NCI-H1048 (cell line): ENCODE data around the gene SERPINB8.
"Not testable (repeated sequence)": the region's sequence is repeated elsewhere in the genome, so short reads cannot be mapped to it uniquely, and the experiment has no call there.

Experiments used
- DNase-seq: peaks from one replicate; lab custom pipeline; 2025; lab: John Stamatoyannopoulos, UW

The SERPINB8 gene, protein sequence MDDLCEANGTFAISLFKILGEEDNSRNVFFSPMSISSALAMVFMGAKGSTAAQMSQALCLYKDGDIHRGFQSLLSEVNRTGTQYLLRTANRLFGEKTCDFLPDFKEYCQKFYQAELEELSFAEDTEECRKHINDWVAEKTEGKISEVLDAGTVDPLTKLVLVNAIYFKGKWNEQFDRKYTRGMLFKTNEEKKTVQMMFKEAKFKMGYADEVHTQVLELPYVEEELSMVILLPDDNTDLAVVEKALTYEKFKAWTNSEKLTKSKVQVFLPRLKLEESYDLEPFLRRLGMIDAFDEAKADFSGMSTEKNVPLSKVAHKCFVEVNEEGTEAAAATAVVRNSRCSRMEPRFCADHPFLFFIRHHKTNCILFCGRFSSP

DNA sequence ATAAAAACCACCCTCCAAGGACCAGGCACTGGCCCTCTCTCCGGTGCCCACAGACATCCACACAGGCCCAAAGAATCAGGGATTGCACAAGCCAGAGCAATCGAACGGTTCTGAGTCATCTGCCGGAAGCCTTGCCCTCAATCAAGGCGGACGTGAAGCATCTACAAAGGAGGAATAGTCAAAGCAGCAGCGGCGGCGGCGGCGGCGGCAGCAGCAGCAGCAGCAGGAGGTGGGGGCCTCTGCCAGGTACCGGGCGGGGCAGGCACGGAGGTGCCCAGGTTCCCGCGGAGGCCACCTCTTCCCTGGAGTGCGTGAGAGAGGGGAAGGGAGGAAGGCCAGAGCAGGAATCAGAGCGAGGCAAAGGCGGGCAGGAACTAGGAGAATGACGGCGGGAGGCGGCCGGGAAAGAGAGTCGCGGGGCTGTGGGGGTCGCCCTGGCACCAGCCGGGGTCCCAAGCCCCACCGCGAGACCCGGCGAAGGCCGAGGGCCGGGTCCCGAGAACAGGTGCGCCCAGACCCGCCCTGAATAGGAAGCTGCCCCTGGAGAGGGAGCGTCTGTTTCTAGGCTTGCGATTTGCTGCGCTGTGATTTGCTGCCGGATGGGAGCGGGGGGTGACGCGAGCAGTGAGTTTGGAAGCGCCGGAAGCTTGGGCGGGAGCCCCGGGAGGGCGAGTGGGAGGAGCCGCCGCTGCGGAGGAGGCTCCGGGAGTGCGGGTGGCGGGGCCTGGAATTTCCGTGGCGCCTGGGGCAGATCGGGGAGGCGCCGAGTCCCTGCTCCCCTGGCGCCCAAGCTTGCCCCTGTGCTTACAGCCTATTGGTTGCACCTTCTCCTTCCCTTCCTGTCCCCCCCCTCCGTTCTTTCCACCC lies at the start of gene SERPINB8:
TSS of gene SERPINB8 (plus strand) at position 140 of the 867 bp plus-strand sequence. CDS start 8,228 bp downstream, outside the sequence.
- DNase-seq = peak; percentile 91

DNA sequence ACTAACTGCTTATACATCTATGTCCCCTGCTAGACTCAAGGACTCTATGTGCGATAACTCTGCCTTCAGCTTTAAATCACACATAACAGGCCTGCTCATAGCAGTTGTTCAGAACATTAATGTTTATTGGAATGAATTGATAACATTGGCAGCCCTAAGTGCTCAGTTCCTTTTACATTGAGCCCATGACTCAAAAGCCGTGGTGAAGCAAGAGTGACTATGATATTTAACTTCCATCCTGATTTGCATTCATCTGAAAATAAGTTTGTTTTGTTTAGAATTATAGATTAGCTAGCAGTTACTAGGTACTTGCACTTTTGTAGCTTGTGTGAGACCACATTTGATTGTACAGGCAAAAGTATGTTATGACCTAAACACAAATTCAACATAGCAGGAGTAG lies 47.8 kb upstream of the SERPINB8 start:
- no peak for DNase-seq

DNA sequence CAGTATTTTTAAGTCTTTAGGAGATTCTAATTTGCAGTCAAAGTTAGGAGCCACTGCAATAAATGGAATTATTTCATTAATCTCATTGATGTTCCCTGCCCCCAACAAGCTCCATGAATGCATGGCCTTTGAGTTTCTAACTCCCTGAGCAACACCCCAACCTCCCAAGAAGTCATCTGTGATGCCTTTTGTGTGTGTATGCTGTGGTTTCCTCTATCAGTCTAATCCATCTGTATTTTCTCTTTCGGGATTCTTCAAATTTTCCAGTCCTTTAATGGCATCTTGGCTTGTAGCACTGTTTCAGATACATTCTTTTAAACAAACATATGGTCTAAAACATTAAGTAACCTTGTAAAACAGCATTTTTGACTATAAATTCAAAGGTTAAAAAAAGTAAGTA lies 45.3 kb upstream of the SERPINB8 start:
- no peak for DNase-seq

GRCh38 chr18:63928331-63928730 lies 41.5 kb upstream of the SERPINB8 start:
- no peak for DNase-seq

GRCh38 chr18:63929369-63929768 lies 40.5 kb upstream of the SERPINB8 start:
- not testable (repeated sequence) for DNase-seq

- DNase-seq = no peak
Observed at GRCh38 chr18:63930773-63931354, 39.0 kb upstream of the SERPINB8 start.

GRCh38 chr18:63936156-63936931 lies 33.5 kb upstream of the SERPINB8 start:
- DNase-seq = peak; percentile 3

- DNase-seq = no peak
Observed at GRCh38 chr18:63936932-63937393, 32.9 kb upstream of the SERPINB8 start.

DNA sequence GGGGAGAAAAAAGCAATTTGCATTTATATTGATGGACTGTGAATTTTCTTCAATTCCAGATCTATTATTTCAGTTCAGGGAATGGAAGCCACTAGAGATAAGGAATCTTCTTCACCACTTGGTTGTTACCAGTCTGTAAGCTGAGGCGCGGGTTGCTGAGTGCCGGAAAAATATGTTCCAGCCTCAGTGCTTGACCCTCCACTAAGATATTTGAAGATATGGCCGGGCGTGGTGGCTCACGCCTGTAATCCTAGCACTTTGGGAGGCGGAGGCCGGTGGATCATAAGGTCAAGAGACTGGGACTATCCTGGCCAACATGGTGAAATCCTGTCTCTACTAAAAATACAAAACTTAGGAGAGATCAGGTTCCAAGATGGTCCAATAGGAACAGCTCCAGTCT lies 29.9 kb upstream of the SERPINB8 start:
- DNase-seq = no peak

DNA sequence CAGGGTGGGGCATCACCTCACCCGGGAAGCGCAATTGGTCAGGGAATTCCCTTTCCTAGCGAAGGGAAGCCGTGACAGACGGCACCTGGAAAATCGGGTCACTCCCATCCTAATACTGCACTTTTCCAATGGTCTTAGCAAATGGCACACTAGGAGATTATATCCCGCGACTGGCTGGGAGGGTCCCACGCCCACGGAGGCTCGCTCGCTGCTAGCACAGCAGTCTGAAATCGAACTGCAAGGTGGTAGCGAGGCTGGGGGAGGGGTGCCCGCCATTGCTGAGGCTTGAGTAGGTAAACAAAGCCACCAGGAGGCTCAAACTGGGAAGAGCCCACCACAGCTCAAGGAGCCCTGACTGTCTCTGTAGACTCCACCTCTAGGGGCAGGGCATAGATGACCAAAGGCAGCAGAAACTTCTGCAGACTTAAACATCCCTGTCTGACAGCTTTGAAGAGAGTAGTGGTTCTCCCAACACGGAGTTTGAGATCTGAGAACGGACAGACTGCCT lies 29.3 kb upstream of the SERPINB8 start:
- DNase-seq = not testable (repeated sequence)

- no peak for DNase-seq
Observed at GRCh38 chr18:63947051-63947790, 22.7 kb upstream of the SERPINB8 start.

DNA sequence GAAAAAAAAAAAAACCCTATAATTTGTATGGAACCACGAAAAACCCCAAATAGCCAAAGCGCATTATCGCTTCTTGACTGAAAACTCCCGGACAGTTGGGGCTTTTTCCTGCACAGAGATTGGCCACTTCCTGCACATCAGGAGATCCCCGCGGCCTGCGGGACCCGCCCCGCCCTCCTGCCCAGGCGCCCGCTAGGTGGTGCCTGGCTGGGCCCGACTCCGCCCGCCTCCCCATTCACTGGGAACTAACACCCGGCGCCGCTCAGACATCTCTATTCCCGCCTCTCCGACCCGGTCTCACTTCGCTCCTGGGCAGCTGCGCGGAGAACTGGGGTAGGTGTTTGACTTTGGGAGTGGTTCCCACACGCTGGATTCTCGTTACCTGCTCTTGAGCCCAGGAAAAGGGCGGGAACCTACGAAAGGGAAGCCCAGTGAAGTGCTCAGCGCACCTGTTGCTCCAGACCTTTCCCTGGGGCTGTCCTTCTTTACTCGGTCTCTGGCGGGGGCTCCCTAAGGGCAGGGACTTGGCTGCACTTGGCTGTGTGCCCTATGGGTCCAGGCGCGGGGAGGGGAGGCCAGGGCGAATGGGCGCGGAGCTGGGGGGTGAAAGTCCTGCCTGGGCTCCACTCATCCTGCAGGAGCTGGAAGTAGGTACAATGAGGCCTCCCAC lies 20.7 kb upstream of the SERPINB8 start, which contains the start of gene HMSD:
TSS of gene HMSD (plus strand) at position 234 of the 670 bp plus-strand sequence. CDS start 4,155 bp downstream, outside the sequence.
- DNase-seq = peak; percentile 35

DNA sequence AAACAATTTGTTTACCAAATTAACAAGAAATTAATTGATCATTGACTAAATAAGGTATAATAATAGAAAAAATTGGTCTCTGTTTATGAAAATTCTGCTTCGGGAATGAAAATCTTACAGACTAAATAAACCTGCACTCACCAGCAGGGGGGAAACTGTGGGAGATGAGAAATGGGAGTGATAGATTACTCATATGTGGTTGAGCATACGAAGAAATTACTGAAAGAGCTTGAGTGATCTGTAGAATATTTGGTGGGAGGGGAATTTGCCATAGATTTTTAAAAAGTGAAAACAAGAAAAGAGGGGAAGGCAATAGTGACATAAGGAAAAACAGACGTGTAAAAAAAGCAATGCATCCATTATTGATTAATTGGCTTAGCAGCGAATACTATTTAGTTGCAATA lies 18.6 kb upstream of the SERPINB8 start:
- no peak for DNase-seq

DNA sequence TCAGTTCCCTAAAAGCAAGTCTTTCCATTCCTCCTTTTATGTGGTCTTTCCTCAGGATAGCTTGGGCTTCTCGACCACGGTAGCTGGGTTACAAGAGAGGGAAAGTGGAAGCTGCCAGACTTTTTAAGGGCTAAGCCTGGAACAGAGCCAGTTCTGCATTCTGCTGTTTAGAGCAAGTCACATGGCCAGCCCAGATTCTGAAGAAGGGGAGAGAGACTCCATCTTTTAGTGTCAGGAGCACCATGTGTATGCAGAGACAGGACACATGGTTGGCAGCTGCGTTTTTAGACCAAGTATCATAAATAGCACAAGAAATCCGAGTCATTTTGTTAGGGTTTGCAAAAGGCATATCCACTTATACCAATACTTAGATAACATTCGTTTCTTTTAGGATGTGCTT lies 16.1 kb upstream of the SERPINB8 start:
- no peak for DNase-seq

GRCh38 chr18:63956755-63957154 lies 13.1 kb upstream of the SERPINB8 start:
- no peak for DNase-seq

- no peak for DNase-seq
Observed at GRCh38 chr18:63960891-63961290, 9.0 kb upstream of the SERPINB8 start.

- no peak for DNase-seq
Observed at GRCh38 chr18:63961435-63961980, 8.4 kb upstream of the SERPINB8 start.

DNA sequence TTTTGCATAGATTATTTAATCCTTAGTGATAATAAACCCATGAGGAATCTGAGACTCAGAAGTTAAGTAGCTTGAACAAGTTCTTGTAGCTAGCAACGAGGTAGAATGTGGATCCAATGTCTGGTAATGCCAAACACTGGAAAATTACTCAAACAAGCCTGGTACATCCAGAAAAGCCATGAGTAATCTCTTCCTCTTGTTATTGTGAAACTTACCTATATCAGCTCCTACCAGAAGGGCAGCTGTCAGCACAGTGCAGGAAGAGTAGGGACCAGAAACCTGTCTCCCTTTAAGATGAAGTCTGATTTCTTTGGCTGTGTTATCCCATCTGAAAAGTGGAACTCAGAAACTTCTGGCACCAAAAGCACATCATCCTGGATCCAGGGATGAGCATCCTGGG lies 7.7 kb upstream of the SERPINB8 start:
- no peak for DNase-seq

DNA sequence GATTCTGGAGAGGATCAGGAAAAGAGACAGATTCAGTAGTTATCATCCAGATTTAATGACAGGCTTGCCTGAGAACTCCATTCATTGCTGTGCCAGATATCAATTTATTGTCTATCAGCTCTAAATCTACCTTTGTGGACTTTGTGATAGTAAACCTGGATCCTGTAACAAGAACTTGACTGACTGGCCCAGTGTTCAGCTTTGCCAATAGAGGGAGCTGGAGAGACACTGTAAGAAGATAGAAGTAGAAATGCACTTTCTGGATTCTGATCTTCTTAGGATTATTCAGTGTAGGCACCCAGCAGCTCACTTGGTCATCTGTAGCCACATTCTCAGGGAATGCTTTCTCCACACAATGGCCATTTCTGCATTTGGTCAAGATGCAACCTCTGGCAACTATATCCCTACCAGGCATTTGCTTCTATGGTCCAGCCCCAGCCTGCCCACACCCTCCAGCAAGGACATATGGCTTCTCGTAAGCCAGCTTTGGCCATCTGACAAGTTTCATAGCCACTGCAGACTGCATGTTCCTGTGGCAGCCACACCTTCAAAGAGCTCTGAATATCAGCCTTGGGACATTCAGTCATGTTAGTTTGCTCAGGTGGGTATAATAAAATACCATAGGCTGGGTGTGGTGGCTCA lies 6.1 kb upstream of the SERPINB8 start:
- no peak for DNase-seq
